Fibroblast of lung (primary cell): ENCODE results near the gene EXOC2. TPM values are rescaled to one million over a fixed set of nuclear protein-coding genes. Genes with fewer than 3 reads are reported as not detected.

Experiments used
- DNase-seq, 2 donors: peaks; one replicate each; pipeline versions ENCODE4 v3.0.0 to v3.0.0-alpha.2; 2010; ENCODE audit warnings: low read depth in 2 of 2
- H2AFZ ChIP-seq: 2 replicates; pipeline ENCODE4 v1.5.1; 2012; ENCODE audit warnings: low read length, control low read depth, inconsistent platforms
- H3K27ac ChIP-seq: 2 replicates; pipeline ENCODE4 v1.5.1; 2011; ENCODE audit warnings: low read length, control low read depth; ENCODE audit not compliant: insufficient read depth
- H3K27me3 ChIP-seq: 2 replicates; pipeline ENCODE4 v1.5.1; 2011; ENCODE audit warnings: mild to moderate bottlenecking, low read length; ENCODE audit not compliant: control insufficient read depth, insufficient read depth
- H3K36me3 ChIP-seq: 2 replicates; pipeline ENCODE4 v1.5.1; 2011; ENCODE audit warnings: low read length; ENCODE audit not compliant: control insufficient read depth, insufficient read depth
- H3K4me1 ChIP-seq: 2 replicates; pipeline ENCODE4 v1.5.1; 2011; ENCODE audit warnings: low read length; ENCODE audit not compliant: control insufficient read depth, insufficient read depth; ENCODE audit errors: extremely low read depth
- H3K4me2 ChIP-seq: 2 replicates; pipeline ENCODE4 v1.5.1; 2011; ENCODE audit warnings: low read length, control low read depth; ENCODE audit not compliant: insufficient read depth; ENCODE audit errors: extremely low read depth
- H3K4me3 ChIP-seq, 4 experiments: fragments of 200-600 bp in 1 of 4; sonication (generic) in 1 of 4; replicated peaks in 1 of 4; 2 replicates each; pipeline ENCODE4 v1.5.1; 2011 to 2016; ENCODE audit warnings: low read length in 4 of 4, low read depth in 3 of 4, mild to moderate bottlenecking in 3 of 4, control low read depth in 2 of 4, inconsistent platforms in 1 of 4, mixed read lengths in 1 of 4; ENCODE audit not compliant: insufficient read depth in 1 of 4; ENCODE audit errors: control extremely low read depth in 1 of 4
- H3K79me2 ChIP-seq: 2 replicates; pipeline ENCODE4 v1.5.1; 2012; ENCODE audit warnings: mild to moderate bottlenecking, low read length, inconsistent platforms; ENCODE audit not compliant: control insufficient read depth, insufficient read depth
- H3K9ac ChIP-seq: 2 replicates; pipeline ENCODE4 v1.5.1; 2011; ENCODE audit warnings: mild to moderate bottlenecking, low read length, control low read depth; ENCODE audit not compliant: insufficient read depth
- H3K9me3 ChIP-seq: 2 replicates; pipeline ENCODE4 v1.5.1; 2012; ENCODE audit warnings: low read depth, low read length; ENCODE audit not compliant: control insufficient read depth, insufficient read depth
- H4K20me1 ChIP-seq: 2 replicates; pipeline ENCODE4 v1.5.1; 2011; ENCODE audit warnings: low read length; ENCODE audit not compliant: control insufficient read depth, insufficient read depth; ENCODE audit errors: extremely low read depth
- EZH2 ChIP-seq: IDR thresholded peaks from 2 replicates; pipeline ENCODE4 v1.5.1; 2012; ENCODE audit warnings: low read length, control low read depth, mild to moderate bottlenecking; ENCODE audit errors: missing control alignments
- polyA plus RNA-seq, 2 donors: library from polyadenylated mRNA; depleted of rRNA in 1 of 2; stranded (reverse) in 1 of 2; unstranded in 1 of 2; fragments of >200 nt; gene quantifications; 2 replicates each; pipeline ENCODE4 v1.2.1, GENCODE V29; 2011 to 2012; ENCODE audit warnings: missing spikeins in 1 of 2
- total RNA-seq: library from RNA; depleted of rRNA; stranded (reverse); fragments of >200 nt; gene quantifications from 2 replicates; pipeline ENCODE4 v1.2.1, GENCODE V29; 2014
- TF ChIP-seq, protein P1 (sequence below), 2 donors: IDR thresholded peaks in 1 of 2; conservative IDR thresholded peaks in 1 of 2; 1 replicate in 1 of 2; 2 replicates in 1 of 2; pipeline ENCODE4 v1.5.1; 2011 to 2012; ENCODE audit warnings: low read length in 2 of 2, control low read depth in 1 of 2, inconsistent platforms in 1 of 2, low read depth in 1 of 2, mild to moderate bottlenecking in 1 of 2

EXOC2 gene
- total and polyA plus RNA-seq, 2 donors (not counting 1 experiment from before 2014, with no cell fraction given): 19.7 to 42.3 TPM

- peaks cover 21% of the 10 kb centered on the region for H3K4me1 ChIP-seq
- peak overlapping the region in 3 of 4 experiments; percentile 9 to 31 (median 17) for H3K4me3 ChIP-seq
- peak overlapping the region; percentile 57 for H3K27ac ChIP-seq
- no peaks in the 10 kb centered on the region for H3K27me3 ChIP-seq
- TF ChIP-seq, protein P1, sequence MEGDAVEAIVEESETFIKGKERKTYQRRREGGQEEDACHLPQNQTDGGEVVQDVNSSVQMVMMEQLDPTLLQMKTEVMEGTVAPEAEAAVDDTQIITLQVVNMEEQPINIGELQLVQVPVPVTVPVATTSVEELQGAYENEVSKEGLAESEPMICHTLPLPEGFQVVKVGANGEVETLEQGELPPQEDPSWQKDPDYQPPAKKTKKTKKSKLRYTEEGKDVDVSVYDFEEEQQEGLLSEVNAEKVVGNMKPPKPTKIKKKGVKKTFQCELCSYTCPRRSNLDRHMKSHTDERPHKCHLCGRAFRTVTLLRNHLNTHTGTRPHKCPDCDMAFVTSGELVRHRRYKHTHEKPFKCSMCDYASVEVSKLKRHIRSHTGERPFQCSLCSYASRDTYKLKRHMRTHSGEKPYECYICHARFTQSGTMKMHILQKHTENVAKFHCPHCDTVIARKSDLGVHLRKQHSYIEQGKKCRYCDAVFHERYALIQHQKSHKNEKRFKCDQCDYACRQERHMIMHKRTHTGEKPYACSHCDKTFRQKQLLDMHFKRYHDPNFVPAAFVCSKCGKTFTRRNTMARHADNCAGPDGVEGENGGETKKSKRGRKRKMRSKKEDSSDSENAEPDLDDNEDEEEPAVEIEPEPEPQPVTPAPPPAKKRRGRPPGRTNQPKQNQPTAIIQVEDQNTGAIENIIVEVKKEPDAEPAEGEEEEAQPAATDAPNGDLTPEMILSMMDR (conservative IDR thresholded peaks at IDR 0.05 in 1 of 2, IDR thresholded peaks at IDR 0.05 in 1 of 2; ENCODE audit: low read depth in 1 of 2, low read length in 2 of 2): no peak
- TF ChIP-seq EZH2: no peak
- no peaks in the 10 kb centered on the region for H3K36me3 ChIP-seq
- no peaks in the 10 kb centered on the region for H3K9me3 ChIP-seq
- H2AFZ ChIP-seq: peak overlapping the region; percentile 35
- H3K79me2 ChIP-seq: no peaks in the 10 kb centered on the region
- H3K4me2 ChIP-seq: peak overlapping the region; percentile 98
- no peak overlapping the region for H3K9ac ChIP-seq
- no peak for DNase-seq
- H4K20me1 ChIP-seq: no peaks in the 10 kb centered on the region
Measured at GRCh38 chr6:707576-708236, 14.8 kb upstream of the EXOC2 start.

DNA sequence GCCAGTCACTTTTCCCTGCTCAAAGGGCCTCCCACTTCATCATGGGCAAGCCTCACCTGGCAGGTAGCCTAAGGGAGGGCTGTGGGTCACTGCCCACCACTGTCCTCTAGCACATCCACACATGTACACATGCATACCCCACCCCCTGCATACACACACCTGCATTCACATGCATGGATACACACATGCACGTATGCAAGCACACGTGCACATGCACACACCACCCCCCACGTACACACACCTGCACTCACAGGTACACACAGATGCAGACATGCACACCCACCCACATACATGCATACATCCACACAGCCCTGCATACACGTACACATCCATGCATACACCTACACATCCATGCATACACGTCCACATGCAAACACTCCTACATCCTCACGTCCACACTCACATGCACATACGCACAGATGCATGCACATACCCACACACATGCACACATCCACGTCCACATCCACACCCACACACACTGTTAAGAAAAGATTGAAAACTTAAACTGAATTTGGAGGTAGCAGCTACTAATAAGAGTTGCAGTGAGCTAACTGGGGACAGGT is 14.0 kb upstream of the EXOC2 start:
- Histone ChIP-seq H4K20me1 (no peaks in the 10 kb centered on the region), H3K4me2 (peak overlapping the region; percentile 54), H2AFZ (no peak overlapping the region), H3K9ac (no peak overlapping the region), H3K4me1 (peaks cover 20% of the 10 kb centered on the region), H3K79me2 (no peaks in the 10 kb centered on the region), H3K27ac (no peak overlapping the region), H3K27me3 (no peaks in the 10 kb centered on the region), H3K4me3 (no peak overlapping the region), H3K9me3 (no peaks in the 10 kb centered on the region), H3K36me3 (no peaks in the 10 kb centered on the region)
- TF ChIP-seq, protein P1 (conservative IDR thresholded peaks at IDR 0.05 in 1 of 2, IDR thresholded peaks at IDR 0.05 in 1 of 2; ENCODE audit: low read depth in 1 of 2, low read length in 2 of 2): no peak
- TF ChIP-seq EZH2: no peak
- DNase-seq: no peak

DNA sequence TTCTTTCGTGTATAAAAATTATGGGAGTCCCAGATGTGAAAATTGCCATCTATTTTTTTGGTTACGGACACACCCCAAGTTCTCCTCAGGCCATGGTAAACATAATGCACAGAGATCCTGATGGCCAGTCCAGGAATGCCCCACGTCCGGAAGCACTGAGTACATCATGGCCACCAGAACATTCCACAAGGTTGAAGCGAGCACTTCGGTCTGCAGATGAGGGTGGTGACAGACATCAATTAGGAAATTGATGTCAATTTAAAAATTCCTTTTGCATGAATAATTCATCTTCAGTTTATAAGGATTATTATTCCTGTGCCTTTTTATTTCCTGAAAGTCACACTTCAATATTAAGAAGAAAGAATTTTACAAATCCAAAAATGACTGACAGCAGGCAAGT is 13.2 kb upstream of the EXOC2 start:
- H3K9ac ChIP-seq: no peak overlapping the region
- peak overlapping the region; percentile 27 for H3K27ac ChIP-seq
- TF ChIP-seq EZH2: no peak
- TF ChIP-seq, protein P1 (conservative IDR thresholded peaks at IDR 0.05 in 1 of 2, IDR thresholded peaks at IDR 0.05 in 1 of 2; ENCODE audit: low read depth in 1 of 2, low read length in 2 of 2): no peak
- no peak for DNase-seq
- H3K4me3 ChIP-seq: no peak overlapping the region
- no peaks in the 10 kb centered on the region for H3K27me3 ChIP-seq
- H2AFZ ChIP-seq: no peak overlapping the region
- no peaks in the 10 kb centered on the region for H4K20me1 ChIP-seq
- no peaks in the 10 kb centered on the region for H3K36me3 ChIP-seq
- no peaks in the 10 kb centered on the region for H3K9me3 ChIP-seq
- peaks cover 16% of the 10 kb centered on the region for H3K4me1 ChIP-seq
- peak overlapping the region; percentile 54 for H3K4me2 ChIP-seq
- H3K79me2 ChIP-seq: no peaks in the 10 kb centered on the region
